Skeletal muscle satellite cell (primary cell): ENCODE data around the gene CLDN11.

Experiments used
- H3K27me3 ChIP-seq: 2 replicates; pipeline ENCODE4 v1.7.0; 2013; ENCODE audit warnings: low read length; ENCODE audit not compliant: control insufficient read depth, insufficient read depth
- H3K36me3 ChIP-seq: 2 replicates; pipeline ENCODE4 v1.7.0; 2013; ENCODE audit warnings: mild to moderate bottlenecking, control low read depth, low read length; ENCODE audit not compliant: insufficient read depth
- H3K4me1 ChIP-seq: 2 replicates; pipeline ENCODE4 v1.7.0; 2013; ENCODE audit warnings: low read length; ENCODE audit not compliant: control insufficient read depth, insufficient read depth
- H3K4me2 ChIP-seq: 2 replicates; pipeline ENCODE4 v1.7.0; 2013; ENCODE audit warnings: mild to moderate bottlenecking, low read length
- H3K4me3 ChIP-seq: 2 replicates; pipeline ENCODE4 v1.7.0; 2013; ENCODE audit warnings: low read length
- H3K9ac ChIP-seq: 2 replicates; pipeline ENCODE4 v1.7.0; 2013; ENCODE audit warnings: mild to moderate bottlenecking, low read depth, low read length, moderate library complexity
- H3K9me3 ChIP-seq: replicated peaks from 2 replicates; pipeline ENCODE4 v1.7.0; 2013; ENCODE audit warnings: mild to moderate bottlenecking, control low read depth, low read length

Gene CLDN11

DNA sequence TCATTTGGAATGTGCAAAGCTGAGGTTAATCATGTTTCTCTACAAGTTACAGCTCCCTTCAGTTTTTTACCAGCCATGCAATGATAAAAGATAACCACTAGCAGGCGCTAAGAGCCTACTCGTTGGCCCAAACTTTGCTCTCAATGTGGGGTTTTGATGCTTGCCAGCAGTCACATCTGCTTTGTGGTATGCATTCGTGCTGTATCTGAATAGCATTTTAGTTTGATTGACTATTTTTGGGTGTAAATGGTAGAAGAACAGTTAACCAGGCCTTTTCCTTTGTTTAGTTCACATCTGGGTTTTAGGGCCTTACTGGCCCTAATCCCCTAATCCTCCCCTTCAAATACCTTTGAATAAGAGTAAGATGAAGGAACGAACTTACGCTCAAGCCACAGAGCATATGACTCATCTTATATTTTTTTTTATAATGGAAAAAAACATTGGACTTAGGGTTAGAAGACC, 4.4 kb upstream of the CLDN11 start:
- Histone ChIP-seq H3K4me2 (peak overlapping the region; percentile 62), H3K36me3 (no peaks in the 10 kb centered on the region), H3K9me3 (no peaks in the 10 kb centered on the region), H3K9ac (peak overlapping the region; percentile 9), H3K27me3 (peaks cover 5% of the 10 kb centered on the region), H3K4me1 (peaks cover 18% of the 10 kb centered on the region), H3K4me3 (no peak overlapping the region)

DNA sequence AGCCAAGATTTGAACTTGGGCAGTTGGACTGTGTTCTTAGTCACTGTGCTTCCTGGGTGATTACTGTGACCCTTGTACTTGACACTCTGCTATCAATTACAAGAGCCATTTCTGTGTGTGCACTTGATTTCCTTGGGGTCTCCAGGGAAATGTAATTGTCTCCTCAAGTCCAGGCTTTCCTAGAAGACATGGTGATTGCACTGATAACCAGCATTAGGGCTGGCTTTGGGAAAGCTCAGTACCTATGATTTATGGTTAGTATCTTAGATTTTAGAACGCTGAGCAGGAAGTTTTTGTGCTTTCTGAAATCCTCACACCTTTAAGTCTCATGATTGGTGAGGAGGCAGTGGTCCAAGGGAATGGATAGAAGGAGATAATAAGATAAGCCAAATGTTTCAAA, 1.6 kb upstream of the CLDN11 start:
- no peaks in the 10 kb centered on the region for H3K36me3 ChIP-seq
- peaks cover 5% of the 10 kb centered on the region for H3K27me3 ChIP-seq
- H3K4me1 ChIP-seq, result peaks cover 18% of the 10 kb centered on the region
- no peak overlapping the region for H3K4me2 ChIP-seq
- no peak overlapping the region for H3K4me3 ChIP-seq
- H3K9ac ChIP-seq, result no peak overlapping the region
- H3K9me3 ChIP-seq, result no peaks in the 10 kb centered on the region

DNA sequence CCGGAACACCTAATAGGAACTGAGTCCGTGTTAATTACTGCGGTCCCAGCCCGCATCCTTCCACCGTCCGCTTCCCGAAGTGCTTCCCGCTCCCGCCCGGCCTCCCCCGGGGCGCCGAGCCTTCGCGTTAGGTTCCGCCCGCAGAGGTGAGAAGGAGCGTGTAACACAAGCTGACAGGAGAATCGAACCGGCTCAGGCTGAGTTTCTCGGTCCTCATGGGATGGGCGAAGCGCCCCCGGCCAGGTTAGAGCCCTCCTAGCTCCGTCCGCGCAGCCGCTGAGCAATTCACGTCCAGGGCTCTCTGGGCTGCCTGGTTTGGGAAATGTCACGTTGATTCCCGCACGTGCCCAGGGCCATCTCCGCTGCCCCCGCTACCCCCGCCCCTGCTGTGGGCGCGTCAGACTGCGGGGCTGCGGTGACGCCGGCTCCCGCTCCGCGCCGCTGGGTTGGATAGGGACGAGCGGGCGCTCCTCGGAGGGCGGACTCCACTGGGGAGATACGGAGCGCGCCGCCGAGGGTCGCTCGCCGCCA, 954 bp downstream of the CLDN11 start:
- Histone ChIP-seq H3K4me1 (peaks cover 13% of the 10 kb centered on the region), H3K9ac (no peak overlapping the region), H3K9me3 (no peaks in the 10 kb centered on the region), H3K4me2 (peak overlapping the region; percentile 92), H3K27me3 (peaks cover 5% of the 10 kb centered on the region), H3K4me3 (peak overlapping the region; percentile 71), H3K36me3 (no peaks in the 10 kb centered on the region)

DNA sequence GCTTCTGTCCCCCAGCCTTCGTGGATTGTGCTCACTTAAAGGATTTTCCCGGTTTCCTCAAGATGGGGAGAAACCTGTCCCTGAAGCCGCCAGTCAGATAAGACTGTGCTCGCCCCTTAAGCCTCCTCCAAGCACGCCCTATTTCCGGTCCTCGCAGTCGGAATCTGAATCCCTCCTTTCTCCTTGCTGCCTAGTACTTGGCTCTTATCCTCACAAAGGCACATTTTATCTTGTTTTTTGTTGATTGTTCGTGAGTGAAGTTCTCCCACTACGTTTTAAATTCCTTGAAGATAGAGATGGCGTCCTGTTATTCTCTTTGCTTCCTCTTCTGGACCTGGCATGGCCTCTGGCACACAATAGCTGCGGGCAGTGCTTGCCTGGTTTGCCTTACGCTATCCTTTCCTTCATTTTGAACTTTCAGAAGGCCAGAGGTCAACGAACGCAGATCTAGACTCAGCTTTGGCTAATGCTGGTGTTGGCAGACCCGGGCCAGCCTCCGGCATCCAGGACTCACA, 1.7 kb downstream of the CLDN11 start:
- Histone ChIP-seq H3K27me3 (peaks cover 5% of the 10 kb centered on the region), H3K4me2 (peak overlapping the region; percentile 92), H3K9ac (no peak overlapping the region), H3K9me3 (no peaks in the 10 kb centered on the region), H3K36me3 (no peaks in the 10 kb centered on the region), H3K4me3 (no peak overlapping the region), H3K4me1 (peaks cover 12% of the 10 kb centered on the region)

DNA sequence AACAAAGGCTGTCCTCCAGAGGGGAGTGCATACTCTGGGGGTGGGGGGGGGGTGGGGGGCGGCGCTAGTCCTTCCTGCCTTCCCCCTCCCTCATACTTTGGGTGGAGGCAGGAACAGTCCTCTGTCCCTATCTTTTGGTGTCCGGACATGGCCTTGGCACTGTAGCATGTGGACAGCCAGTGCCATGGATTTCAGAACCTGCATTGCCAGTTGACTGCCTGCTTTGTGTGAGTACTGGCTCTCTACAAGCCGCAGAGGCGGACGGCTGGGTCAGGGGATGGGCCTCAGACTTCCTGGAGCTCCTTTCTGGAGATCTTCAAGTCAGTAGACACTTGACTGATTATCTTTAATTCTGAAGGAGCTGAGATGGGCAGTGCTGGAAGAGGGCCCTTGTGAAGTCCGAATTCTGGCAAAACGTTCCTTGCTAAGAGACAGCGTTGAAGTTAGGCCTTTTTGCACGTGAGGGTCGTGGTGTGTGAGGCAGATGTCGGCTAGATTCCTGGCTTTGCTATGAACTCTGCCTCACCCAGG, 2.5 kb downstream of the CLDN11 start:
- Histone ChIP-seq H3K9me3 (no peaks in the 10 kb centered on the region), H3K4me3 (no peak overlapping the region), H3K9ac (no peak overlapping the region), H3K4me1 (peaks cover 12% of the 10 kb centered on the region), H3K36me3 (no peaks in the 10 kb centered on the region), H3K4me2 (peak overlapping the region; percentile 47), H3K27me3 (peaks cover 5% of the 10 kb centered on the region)

DNA sequence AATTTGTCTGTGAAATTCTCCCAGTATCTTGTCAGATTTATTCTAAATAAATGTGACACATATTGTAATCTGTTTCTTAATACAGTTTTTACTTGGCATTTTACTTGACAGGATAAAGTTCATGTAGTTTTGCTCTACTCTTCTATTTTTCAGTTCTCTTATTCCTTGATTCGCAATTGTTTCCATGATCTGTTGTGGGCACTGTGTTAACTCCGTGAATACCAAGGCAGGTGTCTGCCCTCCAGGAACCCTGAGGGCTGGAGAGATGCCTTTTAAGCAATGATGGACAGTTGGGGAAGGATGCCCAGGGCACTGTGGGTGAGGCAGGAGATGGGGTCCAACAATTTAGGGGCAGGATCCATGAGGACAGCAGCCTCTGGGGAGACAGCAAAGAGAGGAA, 3.1 kb downstream of the CLDN11 start:
- H3K4me3 ChIP-seq, result no peak overlapping the region
- H3K27me3 ChIP-seq, result peaks cover 5% of the 10 kb centered on the region
- no peaks in the 10 kb centered on the region for H3K36me3 ChIP-seq
- H3K9ac ChIP-seq, result no peak overlapping the region
- no peaks in the 10 kb centered on the region for H3K9me3 ChIP-seq
- peaks cover 12% of the 10 kb centered on the region for H3K4me1 ChIP-seq
- H3K4me2 ChIP-seq, result peak overlapping the region; percentile 47

DNA sequence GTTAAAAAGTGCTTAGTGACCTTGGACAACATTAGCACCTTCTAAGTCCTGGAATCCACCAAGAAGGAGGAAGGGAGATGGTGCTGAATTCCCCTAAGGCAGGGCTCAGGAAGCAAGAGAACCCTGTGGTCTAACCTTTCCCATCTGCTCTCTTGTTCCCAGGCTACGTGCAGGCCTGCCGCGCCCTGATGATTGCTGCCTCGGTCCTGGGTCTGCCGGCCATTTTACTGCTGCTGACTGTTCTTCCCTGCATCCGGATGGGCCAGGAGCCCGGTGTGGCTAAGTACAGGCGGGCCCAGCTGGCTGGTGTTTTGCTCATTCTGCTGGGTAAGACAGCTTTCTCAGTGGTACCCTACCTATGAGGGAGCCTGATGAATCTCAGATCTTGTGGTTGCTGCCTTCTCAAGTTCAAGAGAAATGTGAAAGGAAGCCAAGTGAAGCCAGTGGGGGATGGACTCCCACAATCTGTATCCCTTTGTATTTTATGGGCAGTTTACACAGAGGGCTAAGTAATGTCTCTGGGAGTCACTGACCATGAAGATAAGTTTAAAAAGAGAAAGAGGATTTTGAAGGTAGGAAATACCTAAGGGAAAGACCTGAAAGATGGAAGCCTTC, 4.4 kb downstream of the CLDN11 start:
- H3K9me3 ChIP-seq, result no peaks in the 10 kb centered on the region
- H3K27me3 ChIP-seq, result peaks cover 5% of the 10 kb centered on the region
- peaks cover 11% of the 10 kb centered on the region for H3K4me1 ChIP-seq
- H3K4me3 ChIP-seq, result no peak overlapping the region
- no peak overlapping the region for H3K4me2 ChIP-seq
- no peak overlapping the region for H3K9ac ChIP-seq
- H3K36me3 ChIP-seq, result no peaks in the 10 kb centered on the region

DNA sequence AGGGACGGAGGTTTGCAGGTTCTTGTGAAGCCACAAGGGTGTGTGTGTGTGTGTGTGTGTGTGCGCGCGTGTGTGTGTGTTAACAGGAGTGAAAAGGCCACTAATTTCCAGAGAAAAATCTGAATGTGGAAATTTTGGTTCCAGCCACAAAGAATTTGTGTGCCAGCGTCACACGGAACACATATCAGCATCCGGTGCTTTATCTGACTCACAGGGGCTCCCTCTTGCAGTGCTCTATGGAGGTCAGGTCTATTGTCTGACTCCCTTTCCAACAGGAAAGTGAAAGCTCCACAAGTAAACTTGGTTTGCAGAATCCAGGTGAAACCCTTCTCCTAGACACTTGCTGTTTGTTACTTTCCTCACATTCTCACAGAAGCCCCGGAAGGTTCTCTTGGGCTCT, 6.2 kb downstream of the CLDN11 start:
- Histone ChIP-seq H3K27me3 (no peaks in the 10 kb centered on the region), H3K9me3 (no peaks in the 10 kb centered on the region), H3K9ac (no peak overlapping the region), H3K4me1 (peaks cover 10% of the 10 kb centered on the region), H3K4me2 (no peak overlapping the region), H3K4me3 (no peak overlapping the region), H3K36me3 (no peaks in the 10 kb centered on the region)

DNA sequence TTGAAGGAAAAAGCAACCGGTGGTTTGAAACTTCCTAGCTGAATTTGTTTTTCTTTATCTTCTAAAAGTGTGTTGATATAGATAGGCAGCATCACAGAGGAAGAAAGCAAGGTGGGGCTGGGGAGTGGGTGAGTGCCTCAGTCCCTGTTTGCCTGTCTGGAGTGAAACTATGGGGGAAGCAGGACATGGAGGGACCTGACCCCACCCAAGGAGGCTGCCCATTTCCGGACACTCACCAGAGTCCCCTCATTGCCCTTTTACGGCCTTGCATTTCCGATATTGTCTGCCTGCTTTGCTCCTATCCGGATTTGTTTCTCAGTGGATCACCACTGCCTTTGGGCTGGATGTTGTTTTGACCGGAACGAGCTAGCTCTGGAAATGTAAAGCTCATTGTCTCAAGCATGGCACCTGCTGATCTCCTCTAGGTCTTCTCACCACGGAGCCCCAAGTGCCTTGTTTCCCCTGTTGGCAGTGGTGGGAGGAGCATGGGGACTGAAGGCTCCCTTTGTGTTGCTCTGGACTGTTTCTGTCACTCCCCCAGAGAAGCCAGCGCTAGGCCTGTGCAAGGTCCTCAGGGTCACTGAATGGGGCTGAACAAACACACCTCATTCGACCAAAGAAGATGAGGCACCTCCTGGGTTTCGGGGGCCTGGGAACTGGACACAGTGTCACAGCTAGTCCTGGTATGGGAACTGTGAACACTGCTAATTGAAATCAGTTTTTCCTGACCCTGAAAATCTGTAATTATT, 7.0 kb downstream of the CLDN11 start:
- no peak overlapping the region for H3K4me3 ChIP-seq

DNA sequence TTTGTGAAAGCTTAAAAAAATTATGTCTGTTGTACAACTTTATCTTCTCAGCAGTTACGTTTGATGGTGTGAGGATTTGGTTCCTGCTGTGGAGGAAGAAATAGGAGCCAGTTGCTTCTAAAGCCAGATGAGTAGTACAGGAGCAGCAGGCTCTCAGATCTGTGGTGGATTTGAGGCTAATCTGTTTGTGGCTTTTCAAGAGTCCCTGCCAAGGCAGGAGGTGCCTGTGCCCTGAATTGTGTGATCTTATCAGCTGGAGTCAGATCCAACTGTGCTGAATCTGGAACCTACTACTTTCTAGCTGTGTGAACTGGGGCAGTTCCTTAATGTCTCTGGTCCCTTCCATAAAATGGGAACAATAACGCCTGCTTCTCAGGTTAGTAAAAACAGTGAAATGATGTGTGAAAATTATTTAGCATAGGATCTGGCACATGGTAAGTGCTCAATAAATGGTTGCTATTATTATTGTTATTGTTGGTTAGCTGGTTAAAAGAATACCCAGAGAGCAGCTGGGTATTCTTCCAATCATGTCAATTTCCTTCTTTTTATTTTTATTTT, 7.7 kb downstream of the CLDN11 start:
- Histone ChIP-seq H3K36me3 (no peaks in the 10 kb centered on the region), H3K9ac (no peak overlapping the region), H3K4me2 (no peak overlapping the region), H3K9me3 (no peaks in the 10 kb centered on the region), H3K4me1 (peaks cover 10% of the 10 kb centered on the region), H3K4me3 (no peak overlapping the region), H3K27me3 (no peaks in the 10 kb centered on the region)

More for the DNA sequence above, 7.0 kb downstream of the CLDN11 start:
- Histone ChIP-seq H3K27me3 (no peaks in the 10 kb centered on the region), H3K9ac (no peak overlapping the region), H3K9me3 (no peaks in the 10 kb centered on the region), H3K4me2 (no peak overlapping the region), H3K36me3 (no peaks in the 10 kb centered on the region), H3K4me1 (peaks cover 10% of the 10 kb centered on the region)

DNA sequence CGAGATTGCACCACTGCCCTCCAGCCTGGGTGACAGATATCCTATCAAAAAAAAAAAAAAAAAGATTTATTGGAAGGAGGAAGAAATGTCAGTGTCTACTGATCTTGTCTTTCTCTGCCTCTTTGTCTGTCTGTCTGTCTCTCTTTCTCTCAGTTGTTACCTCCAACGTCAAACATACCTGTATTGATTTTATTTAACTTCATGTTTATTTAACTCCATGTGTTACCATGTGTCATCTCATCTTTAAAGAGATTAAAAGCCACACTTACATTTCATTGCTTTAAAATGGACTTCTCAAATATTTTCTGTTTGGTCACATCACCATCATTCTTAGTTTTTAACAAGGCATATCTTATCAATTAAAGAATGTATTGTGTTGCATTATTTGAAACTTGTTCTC, 9.4 kb downstream of the CLDN11 start:
- Histone ChIP-seq H3K9ac (no peak overlapping the region), H3K36me3 (peaks cover 5% of the 10 kb centered on the region), H3K4me3 (no peak overlapping the region), H3K4me2 (no peak overlapping the region), H3K4me1 (peaks cover 10% of the 10 kb centered on the region), H3K27me3 (no peaks in the 10 kb centered on the region), H3K9me3 (no peaks in the 10 kb centered on the region)
